CD4-positive, alpha-beta T cell (primary cell): Measurements from ENCODE around the gene GGA2. TPM values are rescaled to one million over a fixed set of nuclear protein-coding genes. Genes with fewer than 3 reads are reported as not detected.

Experiments
- ATAC-seq: fragments of 200-7000 bp; cut with Tn5 transposase; one replicate; pipeline ENCODE4 v1.10.0; 2022; ENCODE audit warnings: mild to moderate bottlenecking; ENCODE audit not compliant: poor library complexity
- CTCF ChIA-PET: fragments of 350-600 bp; sonication (Branson Sonifier 250); formaldehyde crosslinking; loops from one replicate; lab custom pipeline; 2021; ENCODE audit warnings: antibody characterized with exemption, inconsistent platforms; lab: Charles Lee
- POLR2A ChIA-PET: fragments of 350-600 bp; sonication (Branson Sonifier 250); formaldehyde crosslinking; loops from one replicate; lab custom pipeline; 2021; ENCODE audit warnings: antibody characterized with exemption, inconsistent platforms; lab: Charles Lee
- DNase-seq, 14 experiments: peaks; one replicate each; pipeline ENCODE4 v3.0.0-alpha.2; 2013 to 2020; ENCODE audit warnings: mixed read lengths in 2 of 14
- H3K27ac ChIP-seq, 2 donors: one replicate each; pipeline versions ENCODE4 v1.5.1 to v1.7.0; 2013; ENCODE audit warnings: low read length in 2 of 2, low read depth in 1 of 2, mild to moderate bottlenecking in 1 of 2
- H3K27me3 ChIP-seq, 2 experiments: 1 replicate in 1 of 2; 2 replicates in 1 of 2; pipeline versions ENCODE4 v1.6.1 to v1.7.0; 2013; ENCODE audit warnings: low read length in 2 of 2, control low read depth in 1 of 2, mild to moderate bottlenecking in 1 of 2, moderate library complexity in 1 of 2; ENCODE audit not compliant: insufficient read depth in 2 of 2, control insufficient read depth in 1 of 2
- H3K36me3 ChIP-seq: one replicate; pipeline ENCODE4 v1.6.1; 2013; ENCODE audit warnings: low read length, control low read depth; ENCODE audit not compliant: insufficient read depth
- H3K4me1 ChIP-seq: one replicate; pipeline ENCODE4 v1.6.1; 2013; ENCODE audit warnings: low read length, control low read depth; ENCODE audit not compliant: insufficient read depth
- H3K4me3 ChIP-seq: one replicate; pipeline ENCODE4 v1.5.1; 2013; ENCODE audit warnings: mild to moderate bottlenecking, low read length, moderate library complexity
- H3K9me3 ChIP-seq, 2 experiments: 1 replicate in 1 of 2; 2 replicates in 1 of 2; pipeline versions ENCODE4 v1.6.1 to v1.7.0; 2013; ENCODE audit warnings: low read length in 2 of 2, mild to moderate bottlenecking in 2 of 2, control low read depth in 1 of 2, moderate library complexity in 1 of 2; ENCODE audit not compliant: control insufficient read depth in 1 of 2, insufficient read depth in 1 of 2
- H3K27ac Mint-ChIP-seq: one replicate; pipeline ENCODE4 v1.8.0; 2020; ENCODE audit warnings: mixed read lengths
- H3K27me3 Mint-ChIP-seq: one replicate; pipeline ENCODE4 v1.8.0; 2021; ENCODE audit warnings: mixed read lengths
- H3K36me3 Mint-ChIP-seq: one replicate; pipeline ENCODE4 v1.8.0; 2021; ENCODE audit warnings: low read depth, mixed read lengths
- H3K4me1 Mint-ChIP-seq: one replicate; pipeline ENCODE4 v1.8.0; 2021; ENCODE audit warnings: low read depth, mixed read lengths
- H3K4me3 Mint-ChIP-seq: one replicate; pipeline ENCODE4 v1.8.0; 2020; ENCODE audit warnings: mild to moderate bottlenecking, mixed read lengths
- H3K9me3 Mint-ChIP-seq: one replicate; pipeline ENCODE4 v1.8.0; 2020; ENCODE audit warnings: mixed read lengths
- intact Hi-C, 2 experiments: fragments of 100-400 bp; cut with DNase I in 1 of 2; cut with micrococcal nuclease in 1 of 2; formaldehyde crosslinking; loops; one replicate each; pipeline versions ENCODE4 v1.15.1 to v1.9.0; 2023 to 2025; cut with DNase I, micrococcal nuclease
- total RNA-seq, 174 experiments: library from RNA in 2 of 174; stranded (reverse) in 2 of 174; gene quantifications; one replicate each; pipeline ENCODE4 v1.2.3 and lab custom pipeline; 2021 to 2026
- TF ChIP-seq, protein P1 (sequence below): fragments of 200-600 bp; IDR thresholded peaks from one replicate; pipeline ENCODE4 v1.8.0; 2022; ENCODE audit warnings: antibody characterized with exemption, mild to moderate bottlenecking

Gene GGA2
- total RNA-seq, 2 experiments from 2014 or later = 96.5 to 96.9 TPM

- ChIA-PET CTCF (no interaction called here), POLR2A (interaction anchor here (0.7 to 1.0 kb wide), 2 partner anchors 12 to 25 kb away, joined by 3 read pairs; no protein-coding TSS in a partner anchor)
- Mint-ChIP-seq H3K36me3 (peaks cover 55% of the 10 kb centered on the region), H3K4me3 (no peak overlapping the region), H3K27me3 (no peaks in the 10 kb centered on the region), H3K27ac (no peak overlapping the region), H3K9me3 (no peaks in the 10 kb centered on the region), H3K4me1 (no peaks in the 10 kb centered on the region)
- DNase-seq (no peak), ATAC-seq (no peak)
- Histone ChIP-seq H3K9me3 (no peaks in the 10 kb centered on the region), H3K36me3 (peaks cover 30% of the 10 kb centered on the region), H3K4me3 (no peak overlapping the region), H3K4me1 (no peaks in the 10 kb centered on the region), H3K27ac (no peak overlapping the region), H3K27me3 (no peaks in the 10 kb centered on the region)
- intact Hi-C loops = no loop called here
- TF ChIP-seq, protein P1, sequence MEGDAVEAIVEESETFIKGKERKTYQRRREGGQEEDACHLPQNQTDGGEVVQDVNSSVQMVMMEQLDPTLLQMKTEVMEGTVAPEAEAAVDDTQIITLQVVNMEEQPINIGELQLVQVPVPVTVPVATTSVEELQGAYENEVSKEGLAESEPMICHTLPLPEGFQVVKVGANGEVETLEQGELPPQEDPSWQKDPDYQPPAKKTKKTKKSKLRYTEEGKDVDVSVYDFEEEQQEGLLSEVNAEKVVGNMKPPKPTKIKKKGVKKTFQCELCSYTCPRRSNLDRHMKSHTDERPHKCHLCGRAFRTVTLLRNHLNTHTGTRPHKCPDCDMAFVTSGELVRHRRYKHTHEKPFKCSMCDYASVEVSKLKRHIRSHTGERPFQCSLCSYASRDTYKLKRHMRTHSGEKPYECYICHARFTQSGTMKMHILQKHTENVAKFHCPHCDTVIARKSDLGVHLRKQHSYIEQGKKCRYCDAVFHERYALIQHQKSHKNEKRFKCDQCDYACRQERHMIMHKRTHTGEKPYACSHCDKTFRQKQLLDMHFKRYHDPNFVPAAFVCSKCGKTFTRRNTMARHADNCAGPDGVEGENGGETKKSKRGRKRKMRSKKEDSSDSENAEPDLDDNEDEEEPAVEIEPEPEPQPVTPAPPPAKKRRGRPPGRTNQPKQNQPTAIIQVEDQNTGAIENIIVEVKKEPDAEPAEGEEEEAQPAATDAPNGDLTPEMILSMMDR = no peak
Measured at GRCh38 chr16:23521965-23522364, 11.7 kb upstream of the GGA2 start.

DNA sequence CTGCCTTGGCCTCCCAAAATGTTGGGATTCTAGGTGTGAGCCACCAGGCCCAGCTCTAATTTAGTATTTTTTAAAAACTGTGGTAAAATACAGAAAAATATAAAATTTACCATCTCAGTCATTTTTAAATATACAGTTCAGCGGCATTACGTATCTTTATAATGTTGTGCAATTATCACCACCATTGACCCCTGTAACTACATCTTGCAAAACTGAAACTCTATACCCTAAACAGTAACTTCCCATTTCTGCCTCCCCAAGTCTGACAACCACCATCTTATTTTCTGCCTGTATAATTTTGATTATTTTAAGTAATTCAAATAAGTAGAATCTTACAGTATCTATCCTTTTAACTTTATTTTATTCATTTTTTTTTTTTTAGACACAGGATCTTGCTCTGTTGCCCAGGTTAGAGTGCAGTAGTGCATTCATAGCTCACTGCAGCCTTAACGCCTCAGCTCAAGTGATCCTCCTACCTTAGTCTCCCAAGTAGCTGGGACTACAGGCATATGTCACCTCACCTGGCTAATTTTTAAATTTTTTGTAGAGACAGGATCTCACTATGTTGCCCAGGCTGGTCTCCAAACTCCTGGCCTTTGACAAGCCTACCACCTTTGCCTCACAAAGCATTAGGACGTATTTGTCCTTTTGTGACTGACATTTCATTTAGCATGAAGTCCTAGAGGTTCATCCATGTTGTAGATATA, 10.9 kb upstream of the GGA2 start:
- CTCF ChIA-PET = no interaction called here
- Histone ChIP-seq H3K27ac (no peak overlapping the region), H3K4me1 (peaks cover 5% of the 10 kb centered on the region), H3K9me3 (no peaks in the 10 kb centered on the region), H3K27me3 (no peaks in the 10 kb centered on the region), H3K4me3 (no peak overlapping the region), H3K36me3 (peaks cover 30% of the 10 kb centered on the region)
- H3K4me1 Mint-ChIP-seq = peaks cover 5% of the 10 kb centered on the region
- TF ChIP-seq, protein P1 = no peak
- no peak overlapping the region for H3K27ac Mint-ChIP-seq
- H3K27me3 Mint-ChIP-seq = no peaks in the 10 kb centered on the region
- H3K9me3 Mint-ChIP-seq = no peaks in the 10 kb centered on the region
- H3K4me3 Mint-ChIP-seq = no peak overlapping the region
- POLR2A ChIA-PET = no interaction called here
- DNase-seq (no peak), ATAC-seq (no peak)
- H3K36me3 Mint-ChIP-seq = peaks cover 49% of the 10 kb centered on the region
- intact Hi-C loops = no loop called here

GRCh38 chr16:23520500-23520899, 10.2 kb upstream of the GGA2 start:
- intact Hi-C loops = no loop called here
- ChIA-PET CTCF (no interaction called here), POLR2A (no interaction called here)
- Mint-ChIP-seq H3K27me3 (no peaks in the 10 kb centered on the region), H3K4me3 (no peak overlapping the region), H3K9me3 (no peaks in the 10 kb centered on the region), H3K27ac (no peak overlapping the region), H3K36me3 (peaks cover 49% of the 10 kb centered on the region), H3K4me1 (peaks cover 9% of the 10 kb centered on the region)
- Histone ChIP-seq H3K27me3 (no peaks in the 10 kb centered on the region), H3K9me3 (no peaks in the 10 kb centered on the region), H3K4me3 (no peak overlapping the region), H3K4me1 (peaks cover 12% of the 10 kb centered on the region), H3K27ac (no peak overlapping the region), H3K36me3 (peaks cover 30% of the 10 kb centered on the region)
- DNase-seq (no peak), ATAC-seq (no peak)
- TF ChIP-seq, protein P1 = no peak
